Activated CD8-positive, alpha-beta memory T cell treated with anti-CD3 and anti-CD28 coated beads, Interleukin-2, amount 50 U/mL, for 1 hour (primary cell): Measurements from ENCODE around the gene MRPL54.

Experiments
- DNase-seq: peaks from one replicate; pipeline ENCODE4 v3.0.0-alpha.2; 2020; ENCODE audit errors: extremely low read depth

The MRPL54 gene

DNA sequence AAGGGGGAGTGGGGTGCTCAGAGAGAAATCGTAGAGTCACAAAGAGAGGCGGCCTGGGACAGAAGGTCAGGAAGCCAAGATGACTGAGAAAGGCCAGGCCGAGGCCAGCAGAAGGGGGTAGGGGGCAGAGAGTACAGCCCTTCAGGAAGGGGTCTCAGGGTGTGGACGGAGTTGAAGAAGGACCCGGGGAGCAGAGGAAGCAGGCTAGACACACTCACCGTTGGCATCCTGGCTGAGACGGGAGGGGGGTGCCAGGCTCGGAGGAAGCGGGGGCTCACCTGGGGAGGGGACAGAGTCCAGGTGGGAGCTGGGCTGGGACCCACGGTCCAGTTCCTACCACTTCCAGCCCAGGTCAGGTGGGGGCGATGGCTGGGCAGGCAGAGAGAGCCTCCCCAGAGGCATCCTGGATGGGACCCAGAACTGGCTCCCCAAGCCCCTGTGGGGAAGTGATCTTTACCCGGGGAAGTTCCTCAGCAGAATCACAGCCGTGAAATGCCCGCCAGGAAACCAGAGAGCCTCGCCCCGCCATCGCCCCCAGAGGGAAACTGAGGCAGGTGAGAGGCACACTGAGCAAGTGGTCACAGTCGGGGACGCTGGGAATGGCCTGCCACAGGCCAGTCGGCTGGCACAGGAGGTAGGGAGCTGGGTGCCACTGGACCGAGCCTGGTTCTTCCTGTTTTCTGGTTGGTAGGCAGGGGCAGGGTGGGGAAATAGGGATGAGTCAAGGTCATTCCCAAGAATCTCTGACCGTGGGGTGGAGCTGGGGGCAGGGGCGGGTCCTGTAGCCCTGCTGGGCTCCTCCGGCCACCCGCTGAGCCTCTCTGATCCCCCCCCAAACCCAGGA, 22.3 kb downstream of the MRPL54 start:
- no peak for DNase-seq

DNA sequence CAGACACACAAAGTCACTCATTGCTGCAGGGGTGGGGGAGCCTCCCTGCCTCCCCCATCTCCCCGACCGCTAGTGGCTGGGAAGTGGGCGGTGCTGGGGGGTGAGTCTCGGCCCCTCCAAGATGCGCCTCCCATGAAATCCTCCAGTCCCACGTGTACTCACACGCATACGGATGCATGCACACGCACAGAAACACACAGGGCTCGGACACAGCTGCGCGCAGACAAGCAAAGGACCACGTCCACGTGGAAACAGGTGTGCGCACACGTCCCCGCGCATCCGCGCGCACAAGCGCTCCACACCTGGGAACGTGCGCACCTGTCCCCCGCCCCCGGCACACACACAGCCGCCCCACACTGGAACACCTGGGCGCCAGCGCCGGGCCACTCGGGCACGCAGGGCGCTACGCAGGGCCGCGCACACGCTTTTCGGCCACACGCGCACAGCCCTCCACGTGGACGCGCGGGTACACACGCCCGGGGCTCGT, 23.0 kb downstream of the MRPL54 start:
- DNase-seq, result no peak

DNA sequence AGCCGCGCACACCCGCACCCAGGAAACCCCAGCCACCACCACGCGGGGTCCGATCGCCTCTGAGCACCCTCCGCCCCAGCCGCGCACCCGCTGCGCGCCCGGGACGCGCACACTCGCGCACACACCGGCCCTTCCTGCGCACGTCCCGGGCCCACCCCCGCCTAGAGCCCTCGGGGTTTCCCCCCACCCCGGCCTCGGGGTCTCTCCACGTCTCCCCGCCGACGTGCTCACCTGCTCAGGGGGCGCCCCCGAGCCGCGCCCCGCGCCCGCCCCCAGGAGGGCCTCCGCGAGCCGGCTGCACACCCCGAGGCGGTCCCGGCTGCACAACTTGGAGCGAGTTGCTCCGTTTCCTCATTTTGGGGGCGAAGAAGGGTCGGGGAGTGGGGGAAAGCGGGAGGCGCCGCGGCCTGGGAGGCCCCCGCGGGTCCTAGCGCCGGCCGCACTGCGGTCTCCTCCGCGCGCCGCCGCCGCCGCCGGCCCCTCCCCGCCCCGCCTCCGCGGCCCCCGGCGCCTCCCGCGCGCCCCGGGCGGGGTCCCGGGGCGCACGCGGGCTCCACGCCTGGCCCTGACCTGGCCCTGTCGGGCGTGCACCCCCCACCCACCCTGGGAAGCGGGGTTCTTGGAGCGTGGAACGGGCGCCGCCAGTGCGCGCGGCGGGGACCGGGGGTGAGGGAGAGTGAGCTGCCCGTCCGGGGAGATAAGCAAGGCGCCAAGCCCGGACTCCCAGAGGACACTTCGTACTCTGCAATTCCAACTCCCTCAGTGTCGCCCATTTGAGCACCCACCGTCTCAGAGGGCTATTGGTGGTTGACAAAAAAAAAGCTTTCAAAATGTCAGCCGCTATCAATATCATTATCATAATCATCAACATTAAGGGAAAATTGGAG, 23.7 kb downstream of the MRPL54 start, which contains the start of gene MATK:
Gene MATK (minus strand): TSS at position 444 of the 887 bp plus-strand sequence. CDS start 1,246 bp downstream, outside the sequence.
- no peak for DNase-seq

DNA sequence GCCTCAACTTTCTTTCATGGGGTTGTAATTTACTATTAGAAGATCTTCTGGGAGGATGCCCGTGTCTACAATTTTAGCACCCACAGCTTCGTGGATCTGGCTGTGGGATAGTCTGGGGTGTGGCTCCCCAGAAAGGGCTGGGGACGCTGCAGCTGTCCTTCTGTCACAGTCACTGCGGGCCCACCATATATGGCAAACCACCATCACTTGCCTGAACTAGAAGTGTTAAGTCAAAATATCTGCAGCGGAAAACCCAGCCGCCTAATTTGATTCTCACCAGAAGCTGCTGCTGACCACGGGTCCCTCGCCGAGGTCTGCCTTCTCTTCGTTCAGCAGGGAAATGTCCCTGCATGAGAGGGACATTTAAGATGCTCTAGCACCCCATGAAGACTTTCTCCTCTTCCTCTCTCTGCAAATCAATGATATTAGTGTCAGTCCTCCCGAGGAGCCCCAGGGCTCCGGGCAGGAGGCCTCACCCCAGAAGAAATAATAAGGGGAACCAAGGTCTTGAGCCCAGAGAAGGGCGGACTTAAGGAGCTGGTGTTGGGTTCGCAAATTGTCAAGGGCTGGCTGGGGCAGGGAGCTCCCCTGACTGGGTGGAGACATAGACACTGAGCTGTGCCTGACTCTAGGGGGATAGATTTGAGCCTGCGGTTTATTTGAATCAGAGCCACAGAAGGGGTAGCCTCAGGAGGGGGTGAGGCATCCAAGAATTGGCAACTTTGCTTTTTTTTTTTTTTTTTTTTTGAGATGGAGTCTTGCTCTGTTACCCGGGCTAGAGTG, 26.7 kb downstream of the MRPL54 start:
- no peak for DNase-seq

DNA sequence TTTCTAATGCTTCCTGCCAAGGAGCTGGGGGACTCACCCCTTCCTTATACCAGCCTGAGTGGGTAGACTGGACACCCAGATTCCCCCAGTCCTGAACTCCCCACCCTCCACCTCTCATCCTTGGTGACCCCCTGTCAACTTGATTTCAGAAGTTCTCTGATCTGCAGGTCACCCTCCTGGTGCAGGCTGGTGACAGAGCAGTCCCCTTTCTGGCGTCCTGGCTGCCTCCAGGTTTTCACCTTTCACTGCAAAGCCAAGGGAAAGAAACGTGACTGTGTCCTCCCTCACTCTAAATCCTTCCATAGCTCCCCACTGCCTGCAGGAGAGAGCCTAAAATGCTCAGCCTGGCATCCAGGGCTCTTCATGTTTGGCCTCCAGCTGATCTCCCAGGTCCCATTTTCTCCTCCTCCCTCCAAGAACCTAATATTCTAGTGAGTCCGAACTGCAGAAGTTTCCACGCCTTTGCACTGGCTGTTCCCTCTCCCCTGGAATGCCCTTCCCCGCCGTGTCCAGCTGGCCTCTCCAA, 27.8 kb downstream of the MRPL54 start:
- DNase-seq, result no peak

DNA sequence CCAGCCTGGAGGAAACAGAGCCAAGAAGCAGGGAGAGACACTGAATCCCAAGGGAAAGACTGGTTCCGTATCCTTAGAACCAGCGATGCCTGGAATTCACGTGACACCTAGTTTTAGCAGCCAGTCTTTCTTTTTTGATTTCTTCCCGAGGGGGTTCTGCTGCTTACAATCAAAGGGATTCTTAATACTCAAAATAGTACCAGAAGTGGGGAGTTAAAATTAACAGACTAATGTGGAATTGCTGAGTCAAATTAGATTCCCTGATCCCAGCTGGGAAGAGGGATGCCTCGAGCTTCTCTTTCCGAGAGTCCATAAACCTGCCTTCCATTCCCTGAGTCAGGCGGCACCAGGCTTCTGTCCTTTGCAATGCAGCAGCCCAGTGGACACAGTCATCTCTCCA, 28.5 kb downstream of the MRPL54 start:
- DNase-seq, result no peak

DNA sequence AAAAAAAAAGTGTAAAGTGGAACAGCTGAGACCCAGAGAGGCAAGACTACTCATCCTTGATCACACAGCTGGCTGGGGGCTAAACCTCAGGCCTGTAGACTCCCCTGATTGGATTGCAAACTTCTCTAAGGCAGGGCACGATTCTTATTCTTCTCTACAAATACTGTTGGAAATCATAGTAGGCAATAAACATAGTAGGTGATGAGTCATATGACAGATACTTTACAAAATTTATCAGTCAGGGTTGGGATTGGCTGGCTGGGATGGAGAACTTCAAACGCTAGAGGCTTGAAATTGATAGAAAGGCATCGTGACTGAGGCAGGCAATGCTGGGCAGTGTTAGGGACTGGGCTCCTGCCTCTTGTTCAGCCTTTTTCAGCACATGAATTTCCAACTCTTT, 29.6 kb downstream of the MRPL54 start:
- no peak for DNase-seq

DNA sequence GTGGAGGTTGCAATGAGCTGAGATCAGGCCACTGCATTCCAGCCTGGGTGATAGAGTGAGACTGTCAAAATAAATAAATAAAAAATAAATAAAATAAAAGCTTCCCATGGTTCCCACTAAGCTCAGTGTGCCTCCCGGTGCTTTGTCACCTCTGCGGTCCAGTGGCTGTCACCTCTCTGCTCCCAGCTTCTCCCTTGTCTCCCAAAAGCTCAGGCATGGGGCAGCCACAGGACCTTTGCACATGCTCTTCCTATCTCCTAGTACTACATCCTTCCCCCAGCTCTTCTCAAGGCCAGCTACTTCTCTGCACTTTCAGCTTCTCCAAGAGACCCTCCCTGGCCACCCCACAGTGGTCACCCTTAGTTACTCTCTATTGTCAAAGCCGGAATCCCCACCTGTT, 31.3 kb downstream of the MRPL54 start:
- DNase-seq, result no peak

DNA sequence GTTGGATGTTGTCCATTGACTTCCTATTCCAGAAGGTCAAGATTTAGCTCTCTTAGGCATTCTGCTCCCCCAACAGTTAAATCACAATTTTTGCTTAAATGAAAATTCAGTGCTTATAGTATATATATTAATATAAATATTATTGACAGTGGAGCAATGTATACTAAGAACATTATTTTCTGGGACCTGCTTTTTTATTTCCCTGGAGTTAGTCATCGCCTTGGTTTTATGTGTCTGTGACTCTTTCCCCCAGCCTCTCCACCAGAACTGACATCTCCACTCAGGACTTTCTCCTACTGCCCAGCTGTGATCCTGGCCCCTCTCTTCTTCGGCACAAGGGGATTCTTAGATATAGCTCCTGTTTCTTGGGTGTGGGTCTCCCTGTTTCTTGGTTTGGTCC, 33.9 kb downstream of the MRPL54 start:
- DNase-seq, result no peak

DNA sequence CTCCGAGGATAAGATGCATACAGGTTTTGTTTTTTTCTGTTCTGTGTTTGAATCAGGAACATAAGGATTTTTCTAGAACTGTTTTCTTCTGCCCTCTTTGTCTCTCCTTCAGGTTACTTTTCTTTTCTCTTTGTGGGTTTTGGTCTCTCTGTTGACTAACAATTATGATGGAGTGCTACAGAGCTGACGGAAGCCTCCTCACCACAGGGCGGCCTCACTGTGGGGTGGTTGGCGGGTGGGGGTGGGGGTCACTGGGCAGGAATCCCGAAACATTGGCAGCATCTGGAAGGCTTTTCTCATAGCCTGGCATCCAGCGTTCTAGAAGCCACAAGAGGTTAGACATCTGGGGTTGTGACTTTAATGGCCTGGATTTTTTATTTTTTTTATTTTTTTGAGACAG, 35.7 kb downstream of the MRPL54 start:
- DNase-seq, result no peak

DNA sequence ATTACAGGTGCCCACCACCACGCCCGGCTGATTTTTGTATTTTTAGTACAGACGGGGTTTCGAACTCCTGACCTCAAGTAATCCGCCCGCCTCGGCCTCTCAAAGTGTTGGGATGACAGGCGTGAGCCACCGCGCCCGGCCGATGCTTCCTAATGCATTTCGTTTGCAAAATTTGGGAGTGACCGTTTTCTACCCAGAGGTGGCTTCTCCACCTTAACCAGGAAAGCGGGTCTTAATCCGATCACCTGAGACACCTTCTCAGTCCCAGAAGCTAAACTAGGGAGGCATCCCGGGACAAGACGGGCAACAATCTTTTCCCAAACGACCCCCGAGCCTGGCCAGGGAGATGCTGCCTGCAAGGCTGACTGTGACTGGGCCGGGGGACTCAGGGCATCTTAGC, 38.5 kb downstream of the MRPL54 start:
- no peak for DNase-seq

DNA sequence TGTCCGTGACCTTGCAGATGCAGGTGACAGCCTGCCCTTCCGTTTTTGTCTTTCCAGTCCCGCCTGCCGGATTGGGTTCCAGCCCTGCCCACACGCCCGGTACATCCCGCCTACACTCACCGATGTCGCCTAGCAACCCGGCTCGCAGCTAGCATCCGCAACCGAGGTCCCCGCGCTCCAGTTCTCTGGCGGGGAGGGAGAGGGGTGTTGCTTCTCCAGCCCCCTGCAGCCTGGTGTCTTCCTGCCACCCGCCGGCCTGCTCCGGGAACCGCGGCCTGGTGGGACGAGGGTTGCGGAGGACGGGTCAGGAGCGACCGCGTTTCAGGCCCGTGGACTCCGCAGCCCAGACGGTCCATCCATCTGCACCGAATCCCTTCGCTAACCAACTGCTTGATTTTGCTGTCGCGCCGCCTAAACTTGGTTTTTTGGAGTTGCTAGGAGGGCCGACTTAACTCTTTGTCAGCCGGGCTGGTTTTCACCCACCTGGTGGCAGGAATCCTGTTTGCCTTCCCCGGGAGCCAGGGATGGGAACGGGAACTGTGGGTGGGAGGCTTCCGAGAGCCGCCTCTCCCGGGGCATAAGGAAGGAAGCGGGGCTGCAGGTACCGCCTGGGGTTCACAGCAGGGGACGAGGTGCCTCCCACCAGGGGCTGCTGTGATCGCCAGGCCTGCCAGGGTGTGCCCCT, 39.1 kb downstream of the MRPL54 start:
- no peak for DNase-seq

DNA sequence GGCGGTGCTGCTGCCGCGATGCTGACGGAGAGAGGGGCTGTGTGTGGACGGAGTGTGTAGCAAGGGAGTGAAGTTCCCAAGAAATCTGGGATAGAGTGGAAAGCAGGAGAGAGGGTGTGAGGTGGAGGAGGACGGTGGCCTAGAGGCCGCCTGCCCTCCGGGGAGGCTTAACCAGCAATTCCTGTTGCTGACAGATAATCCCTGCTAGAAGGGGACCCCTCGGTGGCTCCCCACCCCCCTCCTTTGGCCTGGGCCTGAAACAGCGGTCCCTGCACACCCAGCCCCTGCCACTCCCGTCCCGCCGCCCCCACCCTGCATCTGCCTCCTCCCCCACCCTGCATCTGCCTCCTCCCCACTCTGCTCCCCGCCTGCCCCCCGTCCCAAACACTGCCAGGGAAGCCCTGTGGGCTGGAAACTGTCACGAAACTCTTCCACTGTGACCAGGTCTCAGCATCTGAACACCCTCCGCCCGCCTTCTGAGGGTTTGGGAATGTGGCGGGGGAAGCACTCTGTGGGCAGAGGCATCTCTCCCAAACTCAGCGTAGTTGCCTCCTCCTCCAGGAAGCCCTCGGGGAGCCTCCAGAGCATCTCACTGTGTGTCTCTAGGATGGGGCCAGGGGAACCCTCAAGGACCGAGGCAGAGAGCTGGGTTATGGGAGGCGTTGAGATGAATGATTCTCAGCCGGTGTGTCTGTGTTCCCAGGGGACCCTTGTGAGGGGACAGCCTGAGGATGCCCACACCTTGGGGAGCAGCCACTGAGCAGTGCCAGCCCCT, 40.8 kb downstream of the MRPL54 start:
- no peak for DNase-seq

DNA sequence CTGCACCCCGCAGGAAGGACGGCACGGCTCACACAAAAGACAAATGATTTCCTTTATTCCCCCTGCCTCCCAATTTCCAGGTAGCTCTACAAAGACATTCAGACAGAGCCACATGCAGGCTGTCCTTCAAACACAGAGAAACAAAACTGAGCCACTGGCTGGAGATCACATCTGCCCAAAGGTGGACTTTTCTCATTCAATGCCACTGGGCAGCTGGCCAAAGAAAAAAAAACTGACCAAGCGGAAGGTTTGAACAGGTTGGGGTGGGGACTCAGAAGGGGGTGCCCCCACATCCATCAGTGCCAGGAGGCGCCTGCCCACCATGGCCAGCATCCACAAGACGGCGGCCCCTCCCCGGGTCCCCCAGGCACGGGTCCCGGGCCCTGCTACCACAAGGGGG, 41.5 kb downstream of the MRPL54 start:
- no peak for DNase-seq

DNA sequence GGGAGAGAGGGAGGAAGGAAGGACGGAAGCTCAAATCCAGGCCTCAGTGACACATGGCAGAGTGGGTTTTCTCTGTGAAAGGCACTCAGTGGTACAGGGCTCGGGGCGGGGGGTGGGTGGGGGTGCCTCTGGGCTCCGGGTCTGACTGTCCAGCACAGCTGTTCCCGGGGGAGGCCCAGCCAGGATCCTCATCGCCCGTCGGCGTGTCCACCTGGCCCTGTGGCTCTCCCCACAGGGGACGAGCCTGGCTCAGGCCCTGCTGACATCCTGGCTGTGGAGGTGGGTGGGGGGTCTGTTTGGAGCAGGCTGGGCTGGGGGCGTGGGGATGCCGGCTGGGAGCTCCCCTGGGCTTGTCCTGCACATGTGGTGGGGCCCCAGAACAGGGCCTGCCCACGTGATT, 41.9 kb downstream of the MRPL54 start:
- DNase-seq, result no peak

DNA sequence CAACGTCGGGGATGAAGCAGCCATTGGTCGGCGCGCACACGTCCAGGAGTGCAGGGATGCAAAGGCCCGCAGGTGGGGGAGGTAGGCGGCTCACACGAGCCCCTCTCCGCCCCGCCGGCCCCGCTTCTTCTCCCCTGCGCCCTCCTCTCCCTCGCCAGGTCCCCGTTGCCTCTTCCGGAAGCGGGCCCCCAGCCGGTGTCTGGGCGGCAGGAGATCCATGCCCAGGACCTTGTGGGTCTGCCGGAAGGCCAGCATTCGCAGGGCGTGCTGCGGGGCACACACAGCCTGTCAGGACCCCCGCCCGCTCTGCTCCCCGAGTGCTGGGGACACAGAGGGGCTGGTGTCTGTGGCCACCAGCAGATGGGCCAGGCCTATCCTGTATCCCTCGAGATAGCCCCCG, 43.4 kb downstream of the MRPL54 start:
- DNase-seq, result no peak

DNA sequence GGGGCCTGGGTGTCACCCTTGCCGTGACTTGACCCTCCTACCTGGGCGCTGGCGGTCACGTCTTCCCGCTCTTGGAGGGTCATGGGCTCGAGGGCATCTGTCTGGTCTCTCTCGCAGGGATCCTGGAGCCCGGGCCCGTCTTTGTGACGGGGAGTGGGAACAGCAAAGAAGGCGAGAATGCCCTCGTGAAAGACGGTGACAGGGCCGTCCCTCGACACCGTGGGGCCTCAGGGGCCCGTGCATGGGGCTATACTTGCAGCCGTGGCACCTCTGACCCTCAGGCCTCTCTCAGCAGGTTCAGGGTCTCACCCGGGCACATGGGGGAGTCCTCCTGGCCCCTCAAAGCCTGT, 44.6 kb downstream of the MRPL54 start:
- no peak for DNase-seq

DNA sequence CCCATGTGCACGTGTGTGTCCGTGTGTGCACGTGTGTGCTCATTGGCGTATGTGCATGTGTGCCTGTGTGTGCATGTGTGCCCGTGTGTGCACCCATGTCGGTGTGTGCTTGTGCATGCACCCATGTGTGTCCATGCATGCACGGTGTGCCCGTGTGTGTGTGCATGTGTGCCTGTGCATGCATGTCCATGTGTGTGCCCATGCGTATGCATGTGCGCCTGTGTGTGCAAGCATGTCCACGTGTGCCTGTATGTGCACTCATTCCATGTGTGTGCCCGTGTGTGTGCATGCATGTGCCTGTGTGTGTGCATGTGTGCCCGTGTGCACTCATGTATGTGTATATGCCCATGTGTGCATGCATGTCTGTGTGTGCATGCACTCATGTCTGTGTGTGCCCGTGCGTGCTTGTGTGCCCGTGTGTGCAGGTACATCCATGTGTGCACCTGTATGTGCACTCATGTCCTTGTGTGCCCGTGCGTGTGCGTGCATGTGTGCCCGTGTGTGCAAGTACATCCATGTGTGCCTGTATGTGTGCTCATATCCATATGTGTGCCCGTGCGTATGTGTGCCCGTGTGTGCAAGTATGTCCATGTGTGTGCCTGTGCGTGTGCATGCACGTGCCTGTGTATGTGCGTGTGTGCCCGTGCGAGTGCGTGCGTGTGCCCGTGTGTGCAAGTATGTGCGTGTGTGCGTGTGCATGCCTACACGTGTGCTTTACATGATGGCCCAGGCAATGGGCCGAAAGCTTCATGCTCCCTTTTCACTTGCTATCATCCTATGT, 45.3 kb downstream of the MRPL54 start:
- no peak for DNase-seq

DNA sequence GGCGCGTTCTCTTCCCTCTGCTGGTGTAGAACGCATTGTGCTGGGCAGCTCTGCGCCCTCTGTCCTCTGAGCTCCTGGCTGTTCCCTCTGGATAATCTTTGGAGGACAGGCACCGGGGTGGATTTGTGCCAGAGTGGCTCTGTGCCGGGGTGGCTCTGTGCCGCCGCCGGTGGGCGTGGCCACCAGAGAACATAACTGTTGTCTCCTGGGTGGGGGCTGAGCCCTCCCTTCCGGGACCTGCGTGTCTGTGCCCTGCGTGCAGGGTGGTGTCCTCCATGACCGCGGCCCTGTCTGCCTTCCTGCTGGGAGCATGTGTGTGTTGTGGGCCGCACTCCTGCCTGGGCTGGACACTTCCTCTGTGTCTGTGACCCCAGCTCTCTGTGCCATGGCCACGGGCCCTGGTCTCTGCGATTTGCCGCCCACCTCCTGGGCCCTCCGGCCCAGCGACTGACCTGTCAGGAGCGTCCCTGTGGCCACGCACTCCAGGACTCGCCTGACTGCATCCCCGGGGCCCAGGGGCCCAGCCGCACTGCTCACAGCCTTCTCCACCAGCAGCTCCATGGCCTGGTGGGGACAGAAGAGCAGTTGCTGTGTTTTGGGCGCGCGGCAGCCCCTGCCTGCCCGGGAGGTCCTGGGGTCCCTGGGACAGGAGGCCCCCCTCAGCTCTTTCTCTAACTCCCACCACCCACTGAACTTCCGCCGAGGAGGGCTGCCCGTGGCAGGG, 46.1 kb downstream of the MRPL54 start:
- DNase-seq, result no peak
